Tibial nerve (tissue), 3 donors: ENCODE data around the gene NUP188.

Experiments
- CTCF ChIP-seq, 5 experiments: fragments of 200-600 bp in 3 of 5; fragments of 450-650 bp in 2 of 5; sonication (generic) in 3 of 5; IDR thresholded peaks; one replicate each; pipeline ENCODE4 v1.5.1; 2016 to 2019; ENCODE audit warnings: antibody characterized with exemption in 5 of 5, mild to moderate bottlenecking in 3 of 5, moderate library complexity in 2 of 5
- POLR2A ChIP-seq, 2 donors: fragments of 450-650 bp; IDR thresholded peaks; one replicate each; pipeline ENCODE4 v1.6.1; 2017; ENCODE audit warnings: antibody characterized with exemption in 2 of 2, mild to moderate bottlenecking in 2 of 2, moderate library complexity in 2 of 2

DNA sequence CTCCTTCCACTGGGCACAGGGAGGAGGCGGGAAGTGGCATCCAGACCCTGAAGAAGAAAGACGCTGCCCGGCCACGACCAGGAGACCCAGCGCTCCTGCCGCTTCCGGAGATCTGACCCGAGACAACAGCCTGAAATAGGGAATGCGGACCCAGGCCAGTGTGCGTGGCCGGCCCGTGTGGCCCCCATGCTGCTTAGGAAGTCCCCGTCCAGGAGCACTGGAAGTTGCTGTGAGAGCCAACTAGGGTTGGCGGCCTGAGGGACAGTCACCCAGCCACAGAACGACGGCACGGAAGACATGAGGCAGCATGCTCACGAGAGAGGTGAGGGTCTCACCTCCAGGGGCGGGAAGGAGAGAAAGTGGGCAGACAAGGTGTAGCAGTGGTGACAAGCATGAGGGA lies 63.7 kb downstream of the NUP188 start:
- TF ChIP-seq CTCF (IDR thresholded peaks at IDR 0.05) = no peak
- TF ChIP-seq POLR2A (IDR thresholded peaks at IDR 0.05) = no peak
